GM19395 (cell line): Measurements from ENCODE around the gene ARHGEF33.
A peak's percentile ranks its signal among the peaks of the same experiment; 100 is the strongest.
"Not testable (repeated sequence)": the region's sequence is repeated elsewhere in the genome, so short reads cannot be mapped to it uniquely, and the experiment has no call there.

Source experiments
- ATAC-seq: cut with Tn5 transposase; IDR thresholded peaks from one replicate; pipeline ENCODE4 v1.9.1; 2021; ENCODE audit warnings: mild to moderate bottlenecking, moderate library complexity; ENCODE audit not compliant: unreplicated experiment

The ARHGEF33 gene

DNA sequence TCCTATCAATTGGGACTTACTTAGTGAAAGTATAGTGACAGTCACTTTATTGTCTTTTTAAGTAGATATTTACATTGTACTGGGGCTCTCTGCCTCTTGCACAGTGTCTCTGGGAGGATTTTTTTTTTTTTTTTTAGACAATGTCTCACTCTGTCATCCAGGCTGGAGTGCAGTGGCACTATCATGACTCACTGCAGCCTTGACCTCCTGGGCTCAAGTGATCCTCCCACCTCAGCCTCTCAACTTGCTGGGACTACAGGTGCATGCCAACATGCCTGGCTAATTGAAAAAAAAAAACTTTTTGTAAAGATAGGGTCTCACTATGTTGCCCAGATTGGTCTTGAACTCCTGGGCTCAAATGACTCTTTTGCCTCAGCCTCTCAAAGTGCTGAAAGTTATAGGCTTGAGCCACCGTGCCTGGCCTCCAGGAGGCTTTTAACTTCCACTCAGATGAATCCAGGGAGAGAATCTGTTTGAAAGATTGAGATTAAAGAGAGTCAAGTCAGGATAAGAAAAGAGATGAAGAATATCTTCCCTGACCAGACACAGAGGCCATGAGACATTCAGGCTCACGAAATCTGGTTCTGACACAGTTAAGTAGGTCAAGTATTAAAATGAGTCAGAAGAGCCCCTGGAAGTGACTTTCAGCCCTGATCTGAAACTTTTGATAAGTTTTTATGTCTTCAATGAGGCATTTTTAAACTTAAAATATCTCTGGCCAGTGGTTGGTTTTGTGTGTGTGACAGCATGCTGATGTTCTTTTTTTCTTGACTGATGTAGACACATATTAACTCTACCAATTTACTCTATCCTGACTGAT is 18.3 kb downstream of the ARHGEF33 start:
- ATAC-seq: peak; percentile 93

DNA sequence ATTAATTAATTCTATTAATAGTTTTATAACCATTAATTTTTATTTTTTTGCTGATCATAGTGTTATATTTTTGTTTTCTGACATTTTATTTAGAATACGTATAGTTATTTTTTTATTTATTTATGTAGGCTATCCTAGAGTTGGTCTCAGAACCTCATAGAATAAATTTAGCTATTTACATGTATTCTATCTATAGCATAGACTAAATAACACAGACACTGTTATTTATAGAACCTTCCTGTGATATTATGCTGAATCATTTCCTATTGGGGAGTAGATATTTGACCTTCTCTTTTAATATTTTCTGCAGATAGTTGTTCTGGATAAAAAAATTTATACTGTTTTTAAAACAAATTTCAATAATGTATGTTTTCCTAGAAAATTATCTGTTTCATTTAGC is 20.2 kb downstream of the ARHGEF33 start:
- no peak for ATAC-seq

- ATAC-seq: no peak
Measured at GRCh38 chr2:38911191-38911590, 21.5 kb downstream of the ARHGEF33 start.

DNA sequence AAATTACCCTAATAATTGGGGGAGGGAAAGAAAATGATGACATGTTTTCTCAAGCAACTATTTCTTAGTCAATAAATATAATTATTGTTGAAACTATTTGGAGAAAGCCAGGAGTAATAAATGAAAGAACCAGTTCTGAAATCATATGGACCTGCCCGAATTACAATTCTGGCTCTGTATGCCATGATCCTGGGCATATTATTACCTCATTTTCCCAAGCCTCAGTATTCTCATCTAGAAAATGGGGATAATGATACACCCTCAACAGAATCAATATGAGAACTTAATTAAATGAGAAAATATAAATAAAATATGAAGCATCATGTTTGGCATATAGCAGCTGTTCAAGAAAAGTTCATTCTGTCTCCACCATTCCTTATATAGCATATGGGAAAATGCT is 22.9 kb downstream of the ARHGEF33 start:
- ATAC-seq: no peak

GRCh38 chr2:38922389-38922788 is 32.7 kb downstream of the ARHGEF33 start:
- ATAC-seq: no peak

DNA sequence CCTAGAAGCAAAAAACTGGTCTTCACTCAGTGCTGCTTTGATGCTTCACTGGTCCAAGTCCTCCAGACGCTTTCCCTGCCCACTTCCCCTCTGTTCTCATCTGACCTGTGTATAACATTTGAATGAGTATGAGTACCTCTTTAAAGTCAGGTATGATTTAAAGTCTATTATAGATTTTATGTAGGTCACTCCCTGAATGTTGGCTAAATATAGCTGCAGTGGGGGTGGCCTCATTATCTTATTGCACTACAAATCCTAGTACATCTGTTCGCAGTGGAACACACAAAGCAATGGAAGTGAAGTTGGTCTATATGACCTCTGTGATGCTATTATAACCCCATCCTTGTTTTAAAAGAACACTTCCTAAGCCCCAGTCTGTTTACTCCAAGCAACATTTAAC is 33.2 kb downstream of the ARHGEF33 start:
- ATAC-seq: no peak

GRCh38 chr2:38925982-38926381 is 36.3 kb downstream of the ARHGEF33 start:
- ATAC-seq: no peak

- no peak for ATAC-seq
Measured at GRCh38 chr2:38930600-38930999, 40.9 kb downstream of the ARHGEF33 start.

DNA sequence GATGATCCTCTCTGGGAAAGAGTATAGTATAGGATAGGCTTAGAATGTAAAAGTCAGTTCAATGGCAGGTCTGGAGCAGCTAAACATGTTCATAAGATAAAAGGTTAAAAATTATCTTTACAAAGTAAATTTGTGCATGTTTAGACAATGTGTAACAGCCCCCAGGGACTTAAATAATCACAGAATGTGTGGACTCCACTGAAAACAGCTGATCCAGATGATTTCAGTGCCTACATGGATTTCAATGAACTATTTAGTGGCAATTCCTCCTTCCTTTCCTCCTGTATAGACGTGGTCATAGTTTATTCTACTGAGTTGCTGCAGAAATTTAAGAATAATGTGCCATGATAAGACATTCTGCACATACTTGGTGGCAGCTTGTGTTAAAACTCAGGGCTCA is 42.9 kb downstream of the ARHGEF33 start:
- no peak for ATAC-seq

- no peak for ATAC-seq
Measured at GRCh38 chr2:38933653-38934052, 44.0 kb downstream of the ARHGEF33 start.

- no peak for ATAC-seq
Measured at GRCh38 chr2:38934742-38935141, 45.1 kb downstream of the ARHGEF33 start.

DNA sequence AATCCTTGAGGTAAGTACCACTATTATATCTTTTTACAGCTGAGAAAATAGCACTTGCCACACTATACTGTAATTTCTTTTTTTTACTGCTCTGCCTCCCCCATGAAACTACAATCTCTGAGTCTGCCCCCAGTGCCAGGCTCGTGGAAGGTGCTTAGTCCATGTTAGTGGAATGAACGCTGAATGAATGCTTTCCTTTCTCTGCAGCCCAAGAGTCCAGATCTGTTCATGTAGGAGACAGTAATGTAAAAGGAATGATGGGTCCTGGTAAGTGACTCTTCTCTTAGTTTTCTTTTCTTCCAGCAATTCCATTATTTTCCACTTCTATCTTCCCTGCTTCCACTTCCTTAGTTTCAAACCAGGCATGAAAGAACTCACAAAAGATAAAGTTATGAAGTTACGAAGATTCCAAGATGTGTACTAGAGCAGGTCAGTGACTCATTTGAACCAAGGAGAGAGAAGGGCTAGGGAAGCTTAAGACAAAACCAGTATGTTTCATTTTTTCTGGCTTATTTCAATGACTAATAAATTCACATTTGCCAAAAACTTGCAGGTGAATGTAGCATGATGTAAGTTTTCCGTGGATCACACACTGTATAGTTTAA is 46.0 kb downstream of the ARHGEF33 start:
- no peak for ATAC-seq

- not testable (repeated sequence) for ATAC-seq
Measured at GRCh38 chr2:38936516-38936915, 46.8 kb downstream of the ARHGEF33 start.

GRCh38 chr2:38937548-38937947 is 47.9 kb downstream of the ARHGEF33 start:
- no peak for ATAC-seq

DNA sequence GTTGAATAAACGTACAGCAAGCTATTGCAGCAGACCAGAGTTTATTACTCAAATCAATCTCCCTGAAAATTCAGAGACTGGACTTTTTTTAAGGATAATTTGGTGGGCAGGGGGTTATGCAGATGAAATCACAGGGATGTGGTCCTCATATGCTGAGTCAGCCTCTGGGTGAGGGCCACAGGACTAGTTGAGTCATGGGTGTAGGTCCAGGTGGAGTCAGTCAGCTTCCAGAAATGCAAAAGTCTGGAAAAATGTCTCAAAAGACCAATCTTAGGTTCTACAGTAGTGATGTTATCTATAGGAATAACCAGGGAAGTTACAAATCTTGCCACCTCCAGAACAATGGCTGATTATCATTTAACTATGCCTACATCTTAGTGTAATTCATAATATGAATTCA is 51.1 kb downstream of the ARHGEF33 start:
- no peak for ATAC-seq

GRCh38 chr2:38943784-38944183 is 54.1 kb downstream of the ARHGEF33 start:
- ATAC-seq: no peak

DNA sequence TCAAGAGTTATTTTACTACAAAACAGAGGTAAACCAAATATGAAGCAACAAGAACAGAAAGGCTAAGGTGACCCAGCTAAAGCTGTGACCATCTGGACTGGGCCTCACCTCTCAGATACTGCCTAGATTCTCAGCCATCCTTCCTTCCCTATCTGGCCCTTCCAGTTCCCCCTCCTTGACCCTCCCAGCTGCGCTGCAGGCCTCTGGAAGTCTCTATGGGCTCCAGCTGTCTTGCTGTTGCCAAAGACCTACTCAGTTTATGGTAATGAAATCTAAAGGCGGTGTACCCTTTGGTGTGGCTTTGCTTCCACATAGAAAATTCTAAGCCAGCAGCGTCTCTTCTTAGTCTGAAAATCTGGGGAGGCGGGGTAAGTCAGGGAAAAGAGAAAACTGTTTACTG is 55.7 kb downstream of the ARHGEF33 start:
- no peak for ATAC-seq

- ATAC-seq: no peak
Measured at GRCh38 chr2:38945911-38946310, 56.2 kb downstream of the ARHGEF33 start.

DNA sequence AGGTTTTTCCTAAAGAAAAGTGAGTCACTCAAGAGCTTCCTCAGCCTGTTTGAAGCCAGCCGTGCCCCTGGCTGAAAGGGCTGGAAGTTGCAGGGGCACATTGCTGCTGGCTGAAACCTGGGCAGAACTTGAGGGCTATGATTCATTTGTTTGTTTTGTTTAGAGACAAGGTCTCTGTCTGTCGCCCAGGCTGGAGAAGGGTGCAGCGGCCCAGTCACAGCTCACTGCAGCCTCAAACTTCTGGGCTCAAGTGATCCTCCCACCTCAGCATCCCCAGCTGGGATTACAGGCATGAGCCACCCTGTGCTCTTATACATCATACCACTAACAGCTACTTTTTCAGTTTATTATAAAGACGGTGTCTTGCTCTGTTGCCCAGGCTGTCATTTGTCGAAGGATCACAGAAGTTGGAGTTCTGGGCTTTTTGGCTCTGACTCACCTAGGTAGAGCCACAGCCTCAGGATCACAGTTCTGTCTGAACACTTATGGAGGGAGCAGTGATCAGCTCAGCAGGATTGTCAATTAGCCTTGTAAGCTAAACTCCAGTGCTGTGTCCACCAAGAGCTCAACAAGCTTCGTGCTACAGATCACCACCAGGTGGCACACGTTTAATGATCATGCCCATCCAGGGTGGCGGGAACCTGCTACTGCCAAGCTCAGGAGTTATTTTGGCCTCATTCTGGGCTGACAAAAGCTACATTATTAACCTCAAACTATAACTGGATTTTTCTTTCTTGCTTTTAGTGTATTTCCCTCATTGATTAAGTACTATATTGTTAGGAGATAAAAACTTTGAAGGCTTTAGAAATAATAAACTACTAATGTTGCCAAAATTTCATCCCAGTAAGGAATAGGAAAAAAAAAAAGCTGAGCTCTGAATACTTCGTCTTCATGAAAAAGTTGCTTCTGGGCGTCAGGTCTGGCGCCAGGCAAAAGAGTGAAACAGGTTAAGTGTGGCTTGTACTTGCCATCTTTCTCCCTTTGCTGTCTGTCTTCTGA is 57.9 kb downstream of the ARHGEF33 start:
- peak; percentile 76 for ATAC-seq

- ATAC-seq: no peak
Measured at GRCh38 chr2:38948387-38948882, 58.8 kb downstream of the ARHGEF33 start.

DNA sequence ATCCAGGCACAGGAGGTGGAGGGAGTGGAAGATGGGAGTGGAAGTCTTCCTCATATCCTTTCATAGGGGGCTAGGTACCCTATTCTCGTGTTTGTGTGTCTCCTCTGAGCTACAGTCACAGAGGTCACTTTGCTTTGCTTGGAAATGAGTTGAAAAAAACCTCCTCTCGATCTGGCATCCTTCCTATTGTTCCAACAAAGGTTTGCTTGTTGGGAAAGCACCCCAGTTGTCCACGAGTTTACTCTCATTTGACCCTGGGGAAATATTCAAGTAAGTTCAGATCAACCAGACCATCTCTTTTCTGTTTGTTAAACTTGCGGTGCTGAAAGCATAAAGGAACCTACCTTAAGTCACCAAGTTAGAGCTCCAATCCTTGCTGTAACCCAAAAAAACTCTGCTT is 59.3 kb downstream of the ARHGEF33 start:
- no peak for ATAC-seq
